Measurements from ENCODE around the gene AFTPH.

The AFTPH gene

DNA sequence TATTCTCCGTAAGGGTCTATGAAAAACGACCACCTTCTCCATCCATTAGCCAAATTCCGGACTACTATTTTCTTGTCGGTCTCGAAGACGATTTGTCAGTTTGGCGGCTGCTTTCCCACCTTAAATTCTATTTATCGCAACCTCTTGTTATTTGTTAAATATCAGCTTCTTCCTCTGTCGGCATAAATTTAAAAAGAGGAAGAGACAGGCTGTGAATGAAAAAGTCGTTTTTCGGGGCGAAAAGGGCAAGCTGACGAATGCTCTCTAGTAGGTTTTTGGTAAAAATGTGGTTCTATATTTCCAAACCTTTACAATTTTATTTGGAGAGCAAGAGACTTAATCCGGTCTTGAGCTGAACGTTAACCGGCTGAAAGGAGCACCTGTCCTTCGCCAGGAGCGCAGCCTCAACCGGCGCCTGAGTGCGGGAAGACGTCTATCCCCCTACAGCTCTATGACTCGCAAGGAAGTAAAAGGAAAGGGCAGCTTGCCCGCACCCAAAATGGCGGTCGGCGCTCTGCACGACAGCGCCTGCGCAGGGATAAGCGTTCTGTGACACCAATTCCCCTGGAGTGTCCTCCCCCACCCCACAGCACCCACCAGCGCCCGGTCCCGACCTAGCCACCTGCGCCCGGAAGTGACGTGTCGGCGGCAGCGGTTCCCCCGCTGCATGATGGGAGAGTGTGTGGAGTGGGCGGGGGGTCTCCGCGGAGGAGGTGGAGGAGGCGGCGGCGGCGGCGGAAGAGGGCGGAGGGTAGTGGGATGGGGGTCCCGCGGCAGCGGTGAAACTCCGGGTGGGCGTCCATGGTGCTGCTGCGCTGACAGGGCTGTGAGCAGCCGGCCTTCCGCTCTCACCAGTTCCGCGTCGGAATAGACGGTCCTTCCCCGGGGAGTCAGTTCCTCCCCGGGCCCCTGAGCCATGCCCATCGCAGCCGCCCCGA lies at the start of gene AFTPH:
AFTPH (plus strand) TSS at position 663 of the 938 bp plus-strand sequence. CDS start 27,147 bp downstream, outside the sequence.
- peak; percentile 98 for DNase-seq (ENCODE audit: low read depth)
- TF ChIP-seq, protein P1, sequence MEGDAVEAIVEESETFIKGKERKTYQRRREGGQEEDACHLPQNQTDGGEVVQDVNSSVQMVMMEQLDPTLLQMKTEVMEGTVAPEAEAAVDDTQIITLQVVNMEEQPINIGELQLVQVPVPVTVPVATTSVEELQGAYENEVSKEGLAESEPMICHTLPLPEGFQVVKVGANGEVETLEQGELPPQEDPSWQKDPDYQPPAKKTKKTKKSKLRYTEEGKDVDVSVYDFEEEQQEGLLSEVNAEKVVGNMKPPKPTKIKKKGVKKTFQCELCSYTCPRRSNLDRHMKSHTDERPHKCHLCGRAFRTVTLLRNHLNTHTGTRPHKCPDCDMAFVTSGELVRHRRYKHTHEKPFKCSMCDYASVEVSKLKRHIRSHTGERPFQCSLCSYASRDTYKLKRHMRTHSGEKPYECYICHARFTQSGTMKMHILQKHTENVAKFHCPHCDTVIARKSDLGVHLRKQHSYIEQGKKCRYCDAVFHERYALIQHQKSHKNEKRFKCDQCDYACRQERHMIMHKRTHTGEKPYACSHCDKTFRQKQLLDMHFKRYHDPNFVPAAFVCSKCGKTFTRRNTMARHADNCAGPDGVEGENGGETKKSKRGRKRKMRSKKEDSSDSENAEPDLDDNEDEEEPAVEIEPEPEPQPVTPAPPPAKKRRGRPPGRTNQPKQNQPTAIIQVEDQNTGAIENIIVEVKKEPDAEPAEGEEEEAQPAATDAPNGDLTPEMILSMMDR (conservative IDR thresholded peaks at IDR 0.05; ENCODE audit: low read length): 0 out of 2 replicates have a peak, but pooled peaks have one; percentile 1
- H3K4me3 ChIP-seq (ENCODE audit: low read length): peak within 1 kb of the TSS; percentile 86

DNA sequence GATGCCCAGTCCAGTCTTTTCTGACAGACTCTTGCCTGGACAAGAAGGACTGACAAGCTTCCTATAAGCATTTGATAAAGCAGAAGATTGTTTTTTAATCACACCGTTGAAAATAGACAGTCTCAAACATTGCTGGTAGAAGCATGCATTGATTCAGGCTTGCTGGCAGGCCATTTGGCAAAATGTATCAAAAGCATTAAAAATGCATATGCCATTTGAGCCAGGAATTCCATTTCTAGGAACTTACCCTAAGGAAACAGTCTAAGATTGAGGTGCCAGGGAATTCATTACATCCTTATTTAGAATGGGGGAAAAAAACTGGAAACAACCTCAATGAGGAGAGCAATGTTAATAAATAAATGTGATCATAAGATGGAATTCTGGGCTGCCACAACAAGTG lies 49.5 kb upstream of the AFTPH start:
- TF ChIP-seq, protein P1 (conservative IDR thresholded peaks at IDR 0.05; ENCODE audit: low read length): no peak
- H3K4me3 ChIP-seq (ENCODE audit: low read length): no peak overlapping the region
- DNase-seq (ENCODE audit: low read depth): no peak

DNA sequence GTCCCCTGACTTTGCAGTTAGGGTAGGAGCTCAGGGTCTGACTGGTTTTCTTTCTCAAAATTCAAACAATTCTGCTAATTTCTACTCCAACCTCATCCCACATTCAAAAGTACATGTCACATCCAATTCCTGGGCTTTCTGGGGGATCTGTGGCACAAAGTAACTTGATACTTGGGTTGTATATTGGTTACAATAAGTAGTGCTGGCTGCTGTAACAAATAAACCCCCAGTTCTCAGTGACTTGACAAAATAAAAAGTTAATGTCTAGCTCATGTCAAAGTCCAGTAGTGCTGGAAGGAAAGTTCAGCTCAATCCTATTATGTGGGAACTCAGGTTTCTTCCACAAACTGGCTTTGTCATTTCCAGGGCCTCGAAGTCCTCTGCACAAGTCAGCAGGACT lies 47.1 kb upstream of the AFTPH start:
- TF ChIP-seq, protein P1 (conservative IDR thresholded peaks at IDR 0.05; ENCODE audit: low read length): no peak
- no peak overlapping the region for H3K4me3 ChIP-seq (ENCODE audit: low read length)

GRCh38 chr2:64477979-64478378 lies 46.1 kb upstream of the AFTPH start:
- TF ChIP-seq, protein P1 (conservative IDR thresholded peaks at IDR 0.05; ENCODE audit: low read length): no peak
- no peak for DNase-seq (ENCODE audit: low read depth)
- H3K4me3 ChIP-seq (ENCODE audit: low read length): no peak overlapping the region

More for the DNA sequence above, 47.1 kb upstream of the AFTPH start:
- no peak for DNase-seq (ENCODE audit: low read depth)

GRCh38 chr2:64478502-64479230 lies 45.5 kb upstream of the AFTPH start:
- TF ChIP-seq, protein P1 (conservative IDR thresholded peaks at IDR 0.05; ENCODE audit: low read length): no peak
- no peak for DNase-seq (ENCODE audit: low read depth)
- H3K4me3 ChIP-seq (ENCODE audit: low read length): no peak overlapping the region

DNA sequence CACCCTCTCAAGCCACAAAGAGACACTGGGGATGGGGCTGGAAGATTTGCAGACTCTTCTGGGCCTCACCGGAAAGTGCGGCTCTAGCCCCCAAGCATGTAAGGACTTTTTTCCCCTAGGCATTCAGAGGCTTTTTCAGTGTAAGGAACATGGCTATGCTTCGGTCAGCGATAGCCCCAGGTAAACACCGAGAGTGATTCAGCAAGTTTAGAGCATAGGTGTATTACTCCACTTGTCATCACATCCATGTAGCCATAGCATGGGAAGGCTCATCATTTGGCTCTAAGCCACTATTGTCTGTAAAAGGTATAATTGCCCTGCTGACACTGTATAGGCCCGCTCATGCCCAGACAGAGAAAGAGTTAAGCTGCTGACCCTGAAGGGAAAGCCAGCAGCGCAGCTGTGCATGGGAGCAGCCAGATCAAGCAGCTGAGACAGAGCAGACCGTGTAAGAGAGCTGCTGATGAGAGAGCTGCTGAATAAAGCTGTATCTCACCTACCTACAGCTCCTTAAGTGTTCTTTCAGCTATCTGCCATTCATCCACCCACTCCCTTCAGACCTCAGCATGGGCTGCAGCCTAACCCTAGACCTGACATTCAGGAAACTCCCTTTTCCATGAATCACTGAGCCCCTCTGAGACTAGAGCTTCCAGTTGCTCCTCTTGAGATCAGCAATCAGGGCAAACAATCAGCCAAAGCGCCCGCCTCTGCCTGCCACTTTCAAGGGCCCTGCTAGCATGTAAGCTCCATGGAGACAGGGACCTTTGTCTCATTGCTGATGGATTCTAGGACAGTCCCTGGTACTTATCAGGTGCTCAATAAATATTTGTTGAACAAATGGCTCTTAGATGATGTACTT lies 44.6 kb upstream of the AFTPH start:
- no peak overlapping the region for H3K4me3 ChIP-seq (ENCODE audit: low read length)
- TF ChIP-seq, protein P1 (conservative IDR thresholded peaks at IDR 0.05; ENCODE audit: low read length): no peak
- no peak for DNase-seq (ENCODE audit: low read depth)

Data from AG10803 (cell line).